ENCODE results near the gene PARVA. TPM values are rescaled to one million over a fixed set of nuclear protein-coding genes. Genes with fewer than 3 reads are reported as not detected.

The PARVA gene
- total and polyA plus RNA-seq, 2 of the 8 experiments (the other 6 are each of a cell fraction or from before 2014, with no cell fraction given): 3.1 to 13.5 TPM

DNA sequence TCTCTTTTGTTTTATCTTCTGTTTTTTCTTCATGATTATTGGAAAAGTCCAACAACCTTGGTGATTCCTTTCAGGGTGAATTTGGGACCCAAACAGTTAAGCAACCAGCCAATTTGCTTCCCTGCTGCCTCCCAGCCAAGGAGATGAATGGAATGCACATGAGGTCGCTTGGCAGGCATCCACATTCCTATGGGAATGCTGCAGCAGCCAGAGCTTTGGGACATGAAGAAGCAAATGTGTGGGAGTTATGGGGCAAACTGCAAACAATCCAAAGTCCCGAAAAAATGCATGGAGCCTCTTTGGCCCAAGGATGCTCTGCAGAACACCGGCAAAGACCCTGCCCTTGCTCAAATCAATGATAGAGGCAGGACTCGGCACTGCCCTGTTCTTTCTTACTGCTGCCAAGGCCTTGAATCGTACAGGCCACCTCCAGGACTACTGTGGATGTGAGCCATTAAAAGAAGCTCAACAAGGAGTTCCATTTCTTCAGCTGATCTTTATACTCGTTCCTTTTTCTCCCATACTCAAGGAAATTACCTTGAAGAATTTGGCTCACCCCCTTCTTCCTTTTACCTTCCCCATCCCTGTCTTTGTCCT is 179.5 kb downstream of the PARVA start (continued):
- no peak for TF ChIP-seq TBP (IDR thresholded peaks at IDR 0.05; ENCODE audit: low read depth, low read length)
- TF ChIP-seq ASH2L (IDR thresholded peaks at IDR 0.05; ENCODE audit: low read length): peak; percentile 59
- TF ChIP-seq SIN3A (conservative IDR thresholded peaks at IDR 0.05 in 1 of 2, IDR thresholded peaks at IDR 0.05 in 1 of 2; ENCODE audit: low read depth in 1 of 2, low read length in 2 of 2): no peak
- no peak for TF ChIP-seq CBX8 (IDR thresholded peaks at IDR 0.05; ENCODE audit: borderline replicate concordance, low read depth, low read length)
- TF ChIP-seq CTBP2 (IDR thresholded peaks at IDR 0.05; ENCODE audit: borderline replicate concordance, insufficient read depth, insufficient read length, low read length): peak; percentile 46
- TF ChIP-seq, protein P1, sequence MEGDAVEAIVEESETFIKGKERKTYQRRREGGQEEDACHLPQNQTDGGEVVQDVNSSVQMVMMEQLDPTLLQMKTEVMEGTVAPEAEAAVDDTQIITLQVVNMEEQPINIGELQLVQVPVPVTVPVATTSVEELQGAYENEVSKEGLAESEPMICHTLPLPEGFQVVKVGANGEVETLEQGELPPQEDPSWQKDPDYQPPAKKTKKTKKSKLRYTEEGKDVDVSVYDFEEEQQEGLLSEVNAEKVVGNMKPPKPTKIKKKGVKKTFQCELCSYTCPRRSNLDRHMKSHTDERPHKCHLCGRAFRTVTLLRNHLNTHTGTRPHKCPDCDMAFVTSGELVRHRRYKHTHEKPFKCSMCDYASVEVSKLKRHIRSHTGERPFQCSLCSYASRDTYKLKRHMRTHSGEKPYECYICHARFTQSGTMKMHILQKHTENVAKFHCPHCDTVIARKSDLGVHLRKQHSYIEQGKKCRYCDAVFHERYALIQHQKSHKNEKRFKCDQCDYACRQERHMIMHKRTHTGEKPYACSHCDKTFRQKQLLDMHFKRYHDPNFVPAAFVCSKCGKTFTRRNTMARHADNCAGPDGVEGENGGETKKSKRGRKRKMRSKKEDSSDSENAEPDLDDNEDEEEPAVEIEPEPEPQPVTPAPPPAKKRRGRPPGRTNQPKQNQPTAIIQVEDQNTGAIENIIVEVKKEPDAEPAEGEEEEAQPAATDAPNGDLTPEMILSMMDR (IDR thresholded peaks at IDR 0.05; ENCODE audit: control extremely low read depth in 1 of 3, insufficient read depth in 1 of 3, low read depth in 1 of 3, low read length in 3 of 3): no peak
- no peak for TF ChIP-seq RFX5 (IDR thresholded peaks at IDR 0.05; ENCODE audit: borderline replicate concordance, low read depth, low read length)
- no peak for TF ChIP-seq TAF1 (IDR thresholded peaks at IDR 0.05; ENCODE audit: low read depth, low read length)
- TF ChIP-seq KDM1A (IDR thresholded peaks at IDR 0.05; ENCODE audit: borderline replicate concordance, low read length): no peak
- TF ChIP-seq, protein P2, sequence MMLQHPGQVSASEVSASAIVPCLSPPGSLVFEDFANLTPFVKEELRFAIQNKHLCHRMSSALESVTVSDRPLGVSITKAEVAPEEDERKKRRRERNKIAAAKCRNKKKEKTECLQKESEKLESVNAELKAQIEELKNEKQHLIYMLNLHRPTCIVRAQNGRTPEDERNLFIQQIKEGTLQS (IDR thresholded peaks at IDR 0.05; ENCODE audit: insufficient read depth, low read depth, low read length): no peak
- no peak for TF ChIP-seq SRF (IDR thresholded peaks at IDR 0.05; ENCODE audit: low read depth, low read length)
- no peak for TF ChIP-seq JUN (IDR thresholded peaks at IDR 0.05; ENCODE audit: low read depth, low read length)
- TF ChIP-seq SP4 (IDR thresholded peaks at IDR 0.05; ENCODE audit: low read length): no peak
- TF ChIP-seq POU5F1 (IDR thresholded peaks at IDR 0.05; ENCODE audit: low read depth, low read length): no peak
- no peak for TF ChIP-seq CREB1 (IDR thresholded peaks at IDR 0.05)
- TF ChIP-seq CBX5 (IDR thresholded peaks at IDR 0.05; ENCODE audit: low read depth, low read length): no peak
- no peak for TF ChIP-seq RBBP5 (IDR thresholded peaks at IDR 0.05; ENCODE audit: borderline replicate concordance, low read depth, low read length)
- no peak for TF ChIP-seq ZNF274 (IDR thresholded peaks at IDR 0.05; ENCODE audit: borderline replicate concordance, extremely low read depth, low read length)
- TF ChIP-seq SUZ12 (IDR thresholded peaks at IDR 0.05; ENCODE audit: low read length): no peak
- TF ChIP-seq BACH1 (IDR thresholded peaks at IDR 0.05; ENCODE audit: low read length): no peak
- no peak for TF ChIP-seq RNF2 (IDR thresholded peaks at IDR 0.05; ENCODE audit: borderline replicate concordance, low read depth, low read length, missing control alignments, poor library complexity, severe bottlenecking)

All from H1 (cell line).